Neural cell (in vitro differentiated cells): ENCODE data around the gene GCNT4. TPM values are rescaled to one million over a fixed set of nuclear protein-coding genes. Genes with fewer than 3 reads are reported as not detected.

Experiments
- H2AFZ ChIP-seq: fragments of 200-600, 300-800 bp; sonication (generic), shearing (Covaris generic); 2 replicates; pipeline ENCODE4 v1.6.0; 2014; ENCODE audit warnings: low read depth, mild to moderate bottlenecking, antibody characterized with exemption, low read length, moderate library complexity
- H3F3A ChIP-seq: fragments of 200-600 bp; shearing (Covaris generic); 2 replicates; pipeline ENCODE4 v1.6.1; 2016; ENCODE audit warnings: mild to moderate bottlenecking, moderate library complexity, mixed read lengths, antibody characterized with exemption, low read length; ENCODE audit not compliant: insufficient read depth, poor library complexity, severe bottlenecking
- H3K27ac ChIP-seq: fragments of 200-600, 300-800 bp; sonication (generic), shearing (Covaris generic); 2 replicates; pipeline ENCODE4 v1.5.1; 2014; ENCODE audit warnings: mild to moderate bottlenecking, low read length, moderate library complexity
- H3K27me3 ChIP-seq: fragments of 300-800, 200-600 bp; sonication (generic), shearing (Covaris generic); 2 replicates; pipeline ENCODE4 v1.6.0; 2014; ENCODE audit warnings: mild to moderate bottlenecking, low read depth, low read length, moderate library complexity; ENCODE audit not compliant: insufficient read depth
- H3K36me3 ChIP-seq: fragments of 300-800, 200-600 bp; sonication (generic), shearing (Covaris generic); 2 replicates; pipeline ENCODE4 v1.5.1; 2014; ENCODE audit warnings: mild to moderate bottlenecking, antibody characterized with exemption, low read length, moderate library complexity; ENCODE audit not compliant: insufficient read depth
- H3K4me2 ChIP-seq: fragments of 300-800, 200-600 bp; sonication (generic), shearing (Covaris generic); 2 replicates; pipeline ENCODE4 v1.6.0; 2014; ENCODE audit warnings: mild to moderate bottlenecking, low read length
- H3K4me3 ChIP-seq: fragments of 300-800, 200-600 bp; sonication (generic), shearing (Covaris generic); 2 replicates; pipeline ENCODE4 v1.5.1; 2014; ENCODE audit warnings: mild to moderate bottlenecking, low read length, moderate library complexity
- H3K79me2 ChIP-seq: fragments of 200-600 bp; shearing (Covaris generic); replicated peaks from 2 replicates; pipeline ENCODE4 v1.6.0; 2014; ENCODE audit warnings: mild to moderate bottlenecking, low read length, moderate library complexity; ENCODE audit not compliant: insufficient read depth
- H3K9ac ChIP-seq: fragments of 300-800, 200-600 bp; sonication (generic), shearing (Covaris generic); 2 replicates; pipeline ENCODE4 v1.6.1; 2016; ENCODE audit warnings: mild to moderate bottlenecking, low read length, mixed read lengths
- H3K9me2 ChIP-seq: fragments of 200-600 bp; shearing (Covaris generic); 2 replicates; pipeline ENCODE4 v1.6.1; 2016; ENCODE audit warnings: mild to moderate bottlenecking, low read length, mixed read lengths; ENCODE audit not compliant: insufficient read depth
- H3K9me3 ChIP-seq: fragments of 200-600, 300-800 bp; sonication (generic), shearing (Covaris generic); 2 replicates; pipeline ENCODE4 v1.6.1; 2016; ENCODE audit warnings: mild to moderate bottlenecking, mixed run types, low read length, moderate library complexity, mixed read lengths
- H4K20me1 ChIP-seq: fragments of 200-600 bp; shearing (Covaris generic); 2 replicates; pipeline ENCODE4 v1.6.1; 2016; ENCODE audit warnings: mild to moderate bottlenecking, mixed run types; ENCODE audit not compliant: insufficient read depth
- CTCF ChIP-seq: fragments of 450-650 bp; IDR thresholded peaks from 2 replicates; pipeline ENCODE4 v1.5.1; 2014; ENCODE audit warnings: antibody characterized with exemption, mild to moderate bottlenecking, moderate library complexity; ENCODE audit not compliant: poor library complexity, severe bottlenecking
- EP300 ChIP-seq: fragments of 450-650 bp; conservative IDR thresholded peaks from 2 replicates; pipeline ENCODE4 v1.6.1; 2014; ENCODE audit warnings: antibody characterized with exemption, mild to moderate bottlenecking, moderate library complexity; ENCODE audit not compliant: poor library complexity, severe bottlenecking
- EZH2 ChIP-seq: fragments of 200-600, 300-800 bp; shearing (Covaris generic), sonication (generic); IDR thresholded peaks from 2 replicates; pipeline ENCODE4 v1.6.1; 2014; ENCODE audit warnings: antibody characterized with exemption, low read length, borderline replicate concordance, mild to moderate bottlenecking; ENCODE audit not compliant: insufficient read depth, poor library complexity, severe bottlenecking
- MXI1 ChIP-seq: fragments of 450-650 bp; conservative IDR thresholded peaks from 2 replicates; pipeline ENCODE4 v1.6.1; 2014; ENCODE audit warnings: antibody characterized with exemption, mild to moderate bottlenecking; ENCODE audit not compliant: poor library complexity, severe bottlenecking
- POLR2AphosphoS5 ChIP-seq: IDR thresholded peaks from 2 replicates; pipeline ENCODE4 v1.6.1; 2012
- RAD21 ChIP-seq: fragments of 450-650 bp; conservative IDR thresholded peaks from 2 replicates; pipeline ENCODE4 v1.6.1; 2014; ENCODE audit warnings: antibody characterized with exemption, mild to moderate bottlenecking, moderate library complexity
- REST ChIP-seq: IDR thresholded peaks from 2 replicates; pipeline ENCODE4 v1.6.1; 2012; ENCODE audit warnings: borderline replicate concordance
- SMC3 ChIP-seq: fragments of 450-650 bp; conservative IDR thresholded peaks from 2 replicates; pipeline ENCODE4 v1.6.1; 2014; ENCODE audit warnings: antibody characterized with exemption, mild to moderate bottlenecking, moderate library complexity; ENCODE audit not compliant: poor library complexity
- TAF1 ChIP-seq: IDR thresholded peaks from 2 replicates; pipeline ENCODE4 v1.6.1; 2012; ENCODE audit warnings: low read depth
- polyA plus RNA-seq: library from polyadenylated mRNA; depleted of rRNA; stranded (reverse); fragments of >200 nt; gene quantifications from 2 replicates; pipeline ENCODE4 v1.2.3, GENCODE V29; 2014

The GCNT4 gene
- polyA plus RNA-seq, 1 donor from 2014 or later, result not detected

GRCh38 chr5:75058986-75059535, 6.7 kb upstream of the GCNT4 start:
- Histone ChIP-seq H3K4me2 (no peak overlapping the region), H2AFZ (no peak overlapping the region), H3K9me2 (no peaks in the 10 kb centered on the region), H3K27ac (no peak overlapping the region), H3K36me3 (no peaks in the 10 kb centered on the region), H3F3A (no peaks in the 10 kb centered on the region), H4K20me1 (no peaks in the 10 kb centered on the region), H3K9ac (no peak overlapping the region), H3K4me3 (no peak overlapping the region), H3K9me3 (no peaks in the 10 kb centered on the region), H3K79me2 (no peaks in the 10 kb centered on the region), H3K27me3 (peaks cover 15% of the 10 kb centered on the region)
- TF ChIP-seq REST (no peak), RAD21 (no peak), CTCF (no peak), POLR2AphosphoS5 (no peak), EZH2 (no peak), EP300 (no peak), SMC3 (no peak), MXI1 (no peak), TAF1 (no peak)

DNA sequence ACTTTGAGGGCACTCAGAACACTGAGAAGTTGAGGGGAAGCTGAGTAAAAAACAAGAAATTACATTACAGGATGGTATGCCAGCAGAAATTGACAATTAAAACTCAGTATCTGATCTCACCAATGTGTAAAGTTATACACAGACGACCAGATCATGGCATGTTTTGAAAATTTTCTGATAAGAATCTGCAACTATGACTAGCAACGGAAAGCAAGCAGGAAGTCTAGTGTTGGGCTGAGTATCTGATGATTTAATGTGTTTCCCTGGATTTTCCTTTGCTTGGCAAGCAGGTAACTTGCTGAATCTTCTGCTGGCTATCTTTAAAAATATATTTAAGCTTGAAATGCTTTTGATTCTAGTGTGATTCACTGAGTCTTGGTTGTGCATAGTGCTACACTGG, 5.2 kb upstream of the GCNT4 start:
- H2AFZ ChIP-seq, result no peak overlapping the region
- H3K9me3 ChIP-seq, result no peaks in the 10 kb centered on the region
- H3K27ac ChIP-seq, result no peak overlapping the region
- no peaks in the 10 kb centered on the region for H3K9me2 ChIP-seq
- no peak overlapping the region for H3K4me2 ChIP-seq
- TF ChIP-seq CTCF, result no peak
- no peak for TF ChIP-seq REST
- no peak for TF ChIP-seq EP300
- TF ChIP-seq SMC3, result no peak
- TF ChIP-seq TAF1, result no peak
- no peak for TF ChIP-seq POLR2AphosphoS5
- TF ChIP-seq MXI1, result no peak
- TF ChIP-seq EZH2, result no peak
- TF ChIP-seq RAD21, result no peak
- H3K27me3 ChIP-seq, result peaks cover 30% of the 10 kb centered on the region
- no peaks in the 10 kb centered on the region for H4K20me1 ChIP-seq
- no peaks in the 10 kb centered on the region for H3F3A ChIP-seq
- no peaks in the 10 kb centered on the region for H3K36me3 ChIP-seq
- H3K4me3 ChIP-seq, result no peak overlapping the region
- no peak overlapping the region for H3K9ac ChIP-seq
- no peaks in the 10 kb centered on the region for H3K79me2 ChIP-seq
